Endothelial cell of coronary artery (primary cell): ENCODE results near the gene TMEM134. TPM values are rescaled to one million over a fixed set of nuclear protein-coding genes. Genes with fewer than 3 reads are reported as not detected.

Experiments
- total RNA-seq: library from RNA; depleted of rRNA; stranded (reverse); fragments of >200 nt; gene quantifications from 2 replicates; pipeline ENCODE4 v1.2.3, GENCODE V29; 2014

The TMEM134 gene
- total RNA-seq = 9.7 and 22.0 TPM in 2 replicates

GRCh38 chr11:67468759-67469507 is at the start of gene TMEM134:
TSS of gene TMEM134 (minus strand) at chr11:67469251. CDS start at chr11:67469192, 59 bp downstream.

GRCh38 chr11:67507864-67508485 is 38.9 kb upstream of the TMEM134 start, which contains the start of gene CDK2AP2:
TSS of gene CDK2AP2 (minus strand) at chr11:67508162. CDS start at chr11:67508082, 80 bp downstream.

GRCh38 chr11:67504950-67505581 is 36.0 kb upstream of the TMEM134 start, which contains the start of gene PITPNM1:
TSS of gene PITPNM1 (minus strand) at chr11:67505363. CDS start at chr11:67504180, 1,183 bp downstream.

GRCh38 chr11:67482827-67483798 is 14.1 kb upstream of the TMEM134 start, which contains the start of gene AIP:
TSS of gene AIP (plus strand) at chr11:67483026. CDS start at chr11:67483159, 133 bp downstream.

GRCh38 chr11:67455054-67455453 is 14.0 kb downstream of the TMEM134 start, which contains the start of gene CABP4:
TSS of gene CABP4 (plus strand) at chr11:67455354. CDS start at chr11:67455424, 70 bp downstream.

GRCh38 chr11:67452141-67452952 is 16.7 kb downstream of the TMEM134 start, which contains the start of gene GPR152:
TSS of gene GPR152 (minus strand) at chr11:67452729. CDS start at chr11:67452724, 5 bp downstream.

GRCh38 chr11:67437082-67437808 is 31.8 kb downstream of the TMEM134 start, which contains the start of gene PTPRCAP:
TSS of gene PTPRCAP (minus strand) at chr11:67437682. CDS start at chr11:67437619, 63 bp downstream.

GRCh38 chr11:67428052-67429001 is 40.7 kb downstream of the TMEM134 start, which contains the start of gene RPS6KB2:
TSS of gene RPS6KB2 (plus strand) at chr11:67428494. CDS start at chr11:67428546, 52 bp downstream.

GRCh38 chr11:67415501-67416304 is 53.3 kb downstream of the TMEM134 start, which contains the start of gene CARNS1:
TSS of gene CARNS1 (plus strand) at chr11:67415678. CDS start at chr11:67416200, 522 bp downstream.

Other genes with a start within 250 kb of the TMEM134 start
- 34.3 and 40.1 TPM in 2 replicates for gene GRK2, start 202.8 kb downstream of the TMEM134 start, total RNA-seq
- 29.1 and 54.3 TPM in 2 replicates for gene ANKRD13D, start 179.9 kb downstream of the TMEM134 start, total RNA-seq
- gene SSH3, start 165.7 kb downstream of the TMEM134 start, total RNA-seq = 5.7 and 8.5 TPM in 2 replicates
- 26.4 and 47.5 TPM in 2 replicates for gene POLD4, start 115.7 kb downstream of the TMEM134 start, total RNA-seq
- gene CLCF1, start 95.7 kb downstream of the TMEM134 start, total RNA-seq = 2.7 and 3.3 TPM in 2 replicates
- 3.2 and 5.5 TPM in 2 replicates for gene RAD9A, start 77.3 kb downstream of the TMEM134 start, total RNA-seq
- 183 and 226 TPM in 2 replicates for gene PPP1CA, start 67.4 kb downstream of the TMEM134 start, total RNA-seq
- under 0.01 and 0.09 TPM in 2 replicates for gene TBC1D10C, start 65.2 kb downstream of the TMEM134 start, total RNA-seq
- gene CARNS1, start 53.6 kb downstream of the TMEM134 start, total RNA-seq = under 0.01 and 0.09 TPM in 2 replicates
- gene RPS6KB2, start 40.8 kb downstream of the TMEM134 start, total RNA-seq = 29.7 and 32.5 TPM in 2 replicates
- 0.18 and 0.85 TPM in 2 replicates for gene PTPRCAP, start 31.6 kb downstream of the TMEM134 start, total RNA-seq
- gene CORO1B, start 25.8 kb downstream of the TMEM134 start, total RNA-seq = 133 and 168 TPM in 2 replicates
- not detected in 2 replicates for gene GPR152, start 16.5 kb downstream of the TMEM134 start, total RNA-seq
- gene CABP4, start 13.9 kb downstream of the TMEM134 start, total RNA-seq = 0.45 and 1.1 TPM in 2 replicates
- gene AIP, start 13.8 kb upstream of the TMEM134 start, total RNA-seq = 86.3 and 135 TPM in 2 replicates
- 11.2 and 24.2 TPM in 2 replicates for gene PITPNM1, start 36.1 kb upstream of the TMEM134 start, total RNA-seq
- gene CDK2AP2, start 38.9 kb upstream of the TMEM134 start, total RNA-seq = 12.7 and 13.1 TPM in 2 replicates
- gene CABP2, start 54.2 kb upstream of the TMEM134 start, total RNA-seq = not detected in 2 replicates
- gene GSTP1, start 114.6 kb upstream of the TMEM134 start, total RNA-seq = 850 and 1,023 TPM in 2 replicates
- gene NDUFV1, start 137.7 kb upstream of the TMEM134 start, total RNA-seq = 192 and 205 TPM in 2 replicates
- gene NUDT8, start 160.7 kb upstream of the TMEM134 start, total RNA-seq = 2.4 and 6.2 TPM in 2 replicates
- gene TBX10, start 170.5 kb upstream of the TMEM134 start, total RNA-seq = not detected in 2 replicates
- gene ACY3, start 181.5 kb upstream of the TMEM134 start, total RNA-seq = not detected in 2 replicates
- not detected in 2 replicates for gene ALDH3B2, start 205.4 kb upstream of the TMEM134 start, total RNA-seq